Frontal cortex (tissue), 4 donors: ENCODE results near the gene SLC5A7. TPM values are rescaled to one million over a fixed set of nuclear protein-coding genes. Genes with fewer than 3 reads are reported as not detected.

Experiments used
- DNase-seq, 2 donors: peaks; one replicate each; pipeline ENCODE4 v3.0.0; 2012; ENCODE audit warnings: low spot score in 2 of 2
- FAIRE-seq: peaks from 2 replicates; lab custom pipeline; 2012; peaks lifted over from hg19 to GRCh38; lab: Jason Lieb, UNC
- total RNA-seq: library from RNA; depleted of rRNA; stranded (reverse); fragments of >200 nt; gene quantifications from one replicate; pipeline ENCODE4 v1.2.3, GENCODE V29; 2014
- donor health status: control.
- donor health status: control.
- donor health status: control.

SLC5A7 gene
- total RNA-seq, 1 donor from 2014 or later: 1.6 TPM

GRCh38 chr2:108061439-108062042 is 75.2 kb downstream of the SLC5A7 start:
- no peak for FAIRE-seq
- no peak for DNase-seq

Other genes starting within 250 kb of the SLC5A7 start
- gene RGPD4, start 159.6 kb upstream of the SLC5A7 start, total RNA-seq: not detected